Heart left ventricle (tissue), 16 donors: ENCODE results near the gene KCTD10. TPM values are rescaled to one million over a fixed set of nuclear protein-coding genes. Genes with fewer than 3 reads are reported as not detected.
A peak's percentile ranks its signal among the peaks of the same experiment; 100 is the strongest.

Experiments
- ATAC-seq, 4 donors: fragments of 200-7000 bp; cut with Tn5 transposase; one replicate each; pipeline ENCODE4 v1.9.1; 2020 to 2022; ENCODE audit warnings: moderate library complexity in 4 of 4, mild to moderate bottlenecking in 3 of 4, moderate number of reproducible peaks in 1 of 4
- DNase-seq, 5 donors: peaks; one replicate each; pipeline ENCODE4 v3.0.0-alpha.2; 2020
- H3K27ac ChIP-seq, 12 donors: fragments of 200-600 bp; sonication (generic) in 4 of 12; one replicate each; pipeline versions ENCODE4 v1.5.0 to v1.8.0; 2016 to 2022; ENCODE audit warnings: mild to moderate bottlenecking in 2 of 12
- H3K27me3 ChIP-seq, 9 donors: fragments of 200-600 bp; sonication (generic) in 2 of 9; one replicate each; pipeline versions ENCODE4 v1.5.1 to v1.8.0; 2016 to 2022; ENCODE audit warnings: mild to moderate bottlenecking in 3 of 9
- H3K36me3 ChIP-seq, 9 donors: fragments of 200-600 bp; sonication (generic) in 2 of 9; one replicate each; pipeline versions ENCODE4 v1.5.0 to v1.8.0; 2018 to 2022; ENCODE audit warnings: mild to moderate bottlenecking in 2 of 9
- H3K4me1 ChIP-seq, 12 donors: fragments of 200-600 bp; sonication (generic) in 4 of 12; one replicate each; pipeline versions ENCODE4 v1.5.0 to v1.8.0; 2016 to 2022; ENCODE audit warnings: mild to moderate bottlenecking in 3 of 12
- H3K4me3 ChIP-seq, 12 donors: fragments of 200-600 bp; sonication (generic) in 4 of 12; one replicate each; pipeline versions ENCODE4 v1.5.0 to v1.8.0; 2017 to 2022; ENCODE audit warnings: mild to moderate bottlenecking in 9 of 12, moderate library complexity in 4 of 12
- H3K9me3 ChIP-seq, 12 donors: fragments of 200-600 bp; sonication (generic) in 4 of 12; one replicate each; pipeline versions ENCODE4 v1.5.0 to v1.8.0; 2016 to 2022; ENCODE audit warnings: mild to moderate bottlenecking in 1 of 12
- CTCF ChIP-seq, 12 donors: fragments of 200-600 bp; sonication (generic) in 4 of 12; IDR thresholded peaks; one replicate each; pipeline versions ENCODE4 v1.5.0 to v1.8.0; 2018 to 2022; ENCODE audit warnings: antibody characterized with exemption in 12 of 12, mild to moderate bottlenecking in 5 of 12
- POLR2A ChIP-seq, 2 donors: fragments of 450-650 bp; IDR thresholded peaks; one replicate each; pipeline ENCODE4 v1.6.1; 2017; ENCODE audit warnings: antibody characterized with exemption in 2 of 2, mild to moderate bottlenecking in 2 of 2, moderate library complexity in 2 of 2
- WGBS, 4 donors: extraction: QIAGEN DNeasy Blood & Tissue Kit in 2 of 4; methylation state at CpG; one replicate each; pipeline versions ENCODE4 v1.1.5 to v1.1.7; 2013 to 2018; 5-methylcytosine and 5-hydroxymethylcytosine counted together
- intact Hi-C, 10 donors: fragments of 100-400 bp; cut with DNase I; formaldehyde crosslinking; loops; one replicate each; pipeline versions ENCODE4 v1.11.1 to v1.14.2; 2022
- polyA plus RNA-seq, 2 donors: library from polyadenylated mRNA; stranded (reverse); fragments of 200-250 nt; gene quantifications; one replicate each; pipeline ENCODE4 v1.2.3, GENCODE V29; 2013
- total RNA-seq, 9 donors: library from RNA; depleted of rRNA in 2 of 9; stranded (reverse); fragments of >200 nt in 2 of 9; fragmentation: NEBNext Ultra II Directional in 3 of 9; extraction: Animal tissue kit (Norgen Biotek cat#: 25700) in 3 of 9; gene quantifications; one replicate each; pipeline versions ENCODE4 v1.1.0 to v1.2.4, GENCODE V29; 2016 to 2023
- donor health status: ischemic (EF 13 %, LVEDD 7.1; RV severe dilation, severe dysfunction).
- donor health status: healthy with polysubstance abuse.
- donor health status: DM: no; HTN: yes; CAD: no.
- donor health status: DM: no; HTN: no; CAD: no.
- donor health status: ischemic (EF 25% LVEDD 6.9; RV normal size, moderate dysfunction).
- donor health status: ischemic (EF 25% LVEDD 5.7; RV mildly dilated, moderate dysfunction).
- donor health status: healthy.
- donor health status: DM: yes; HTN: yes; CAD: no.
- donor health status: ischemic (EF 35%, LVEDD 5.7; RV mildly dilated, moderate dysfunction).
- donor health status: nonischemic (EF 11% LVEDD 7.7; RV severe dilation, severe dysfunction).
- donor health status: DM: yes; HTN: yes; CAD: no.
- donor health status: PGD.
- donor health status: ischemic (EF 29% LVEDD 5.4; RV normal size, mild dysfunction).
- donor health status: nonischemic (EF 23%, LVEDD 6.1; RV moderate dilation, normal function).

KCTD10 gene
- total and polyA plus RNA-seq, 11 donors: 9.5 to 52.3 (median 37.1) TPM

GRCh38 chr12:109435428-109436187, 41.5 kb downstream of the KCTD10 start:
- DNase-seq: no peak
- intact Hi-C loops: loop anchor here in 2 of 10 donors (10.0 kb wide), 1 partner anchor 159 kb away; no protein-coding TSS in a partner anchor
- WGBS, 4 donors: 81 to 87% (median 82%) methylated on average over 16 to 17 of the region's 17 CpGs

GRCh38 chr12:109434582-109434981, 42.5 kb downstream of the KCTD10 start:
- 87 to 91% (median 89%) methylated on average over 7 of the region's 7 CpGs for WGBS, 4 donors
- DNase-seq (no peak), ATAC-seq (no peak)
- intact Hi-C loops: loop anchor here in 8 of 10 donors (5.0 to 10.0 kb wide), 4 partner anchors 43 to 343 kb away; partner anchors contain the start of genes KCTD10 (in 5 of the 8) and UBE3B (in 5 of the 8)
- H3K36me3 ChIP-seq: no peaks in the 10 kb centered on the region
- H3K4me3 ChIP-seq: no peak overlapping the region
- TF ChIP-seq POLR2A (IDR thresholded peaks at IDR 0.05) (no peak), CTCF (IDR thresholded peaks at IDR 0.05) (no peak)
- no peaks in the 10 kb centered on the region for H3K27me3 ChIP-seq
- no peaks in the 10 kb centered on the region for H3K9me3 ChIP-seq
- no peak overlapping the region for H3K27ac ChIP-seq
- H3K4me1 ChIP-seq: peaks cover 0 to 16% (median 10%) of the 10 kb centered on the region in 12 donors

More at GRCh38 chr12:109435428-109436187, 41.5 kb downstream of the KCTD10 start:
- Histone ChIP-seq H3K27ac (no peak overlapping the region), H3K36me3 (no peaks in the 10 kb centered on the region), H3K9me3 (no peaks in the 10 kb centered on the region), H3K27me3 (no peaks in the 10 kb centered on the region), H3K4me3 (no peak overlapping the region), H3K4me1 (peaks cover 0 to 16% (median 10%) of the 10 kb centered on the region in 12 donors)
- no peak for TF ChIP-seq POLR2A (IDR thresholded peaks at IDR 0.05)
- no peak for TF ChIP-seq CTCF (IDR thresholded peaks at IDR 0.05)
- ATAC-seq: no peak

- ATAC-seq (peak; percentile 3 to 65 (median 48)), DNase-seq (peak in 4 of 5 donors; percentile 15 to 59 (median 40))
- intact Hi-C loops: loop anchor here in 8 of 10 donors (2.0 to 10.0 kb wide), 5 partner anchors 43 to 344 kb away; partner anchors contain the start of genes KCTD10 (in 6 of the 8) and UBE3B (in 6 of the 8)
- H3K4me1 ChIP-seq: peaks cover 0 to 16% (median 10%) of the 10 kb centered on the region in 12 donors
- no peaks in the 10 kb centered on the region for H3K9me3 ChIP-seq
- no peak for TF ChIP-seq POLR2A (IDR thresholded peaks at IDR 0.05)
- TF ChIP-seq CTCF (IDR thresholded peaks at IDR 0.05): peak in 9 of 12 donors; percentile 14 to 50 (median 34)
- 46 to 68% (median 66%) methylated on average over 4 of the region's 4 CpGs for WGBS, 4 donors
- H3K27me3 ChIP-seq: no peaks in the 10 kb centered on the region
- no peak overlapping the region for H3K4me3 ChIP-seq
- peak overlapping the region in 7 of 12 donors; percentile 9 to 68 (median 33) for H3K27ac ChIP-seq
- no peaks in the 10 kb centered on the region for H3K36me3 ChIP-seq
Observed at GRCh38 chr12:109433618-109434017, 43.5 kb downstream of the KCTD10 start.

GRCh38 chr12:109432842-109433304, 44.2 kb downstream of the KCTD10 start:
- ATAC-seq (peak in 3 of 4 donors; percentile 47 to 80 (median 74)), DNase-seq (peak; percentile 79 to 92 (median 85))
- H3K27me3 ChIP-seq: no peaks in the 10 kb centered on the region
- WGBS, 4 donors: 22 to 29% (median 26%) methylated on average over 14 of the region's 14 CpGs
- intact Hi-C loops: loop anchor here in 9 of 10 donors (1.0 to 10.0 kb wide), 6 partner anchors 44 to 344 kb away; partner anchors contain the start of genes KCTD10 (in 8 of the 9) and UBE3B (in 8 of the 9)
- TF ChIP-seq CTCF (IDR thresholded peaks at IDR 0.05): peak; percentile 72 to 89 (median 82)
- no peak for TF ChIP-seq POLR2A (IDR thresholded peaks at IDR 0.05)
- H3K4me3 ChIP-seq: peak overlapping the region in 6 of 12 donors; percentile 1 to 26 (median 9)
- peaks cover 0 to 16% (median 10%) of the 10 kb centered on the region in 12 donors for H3K4me1 ChIP-seq
- H3K27ac ChIP-seq: peak overlapping the region in 10 of 12 donors; percentile 3 to 68 (median 32)
- H3K9me3 ChIP-seq: no peaks in the 10 kb centered on the region
- H3K36me3 ChIP-seq: no peaks in the 10 kb centered on the region
